ENCODE measurements around the gene NIM1K. TPM values are rescaled to one million over a fixed set of nuclear protein-coding genes. Genes with fewer than 3 reads are reported as not detected.

The NIM1K gene
- total RNA-seq, 4 donors from 2014 or later = 0.41 TPM; not detected in 3

DNA sequence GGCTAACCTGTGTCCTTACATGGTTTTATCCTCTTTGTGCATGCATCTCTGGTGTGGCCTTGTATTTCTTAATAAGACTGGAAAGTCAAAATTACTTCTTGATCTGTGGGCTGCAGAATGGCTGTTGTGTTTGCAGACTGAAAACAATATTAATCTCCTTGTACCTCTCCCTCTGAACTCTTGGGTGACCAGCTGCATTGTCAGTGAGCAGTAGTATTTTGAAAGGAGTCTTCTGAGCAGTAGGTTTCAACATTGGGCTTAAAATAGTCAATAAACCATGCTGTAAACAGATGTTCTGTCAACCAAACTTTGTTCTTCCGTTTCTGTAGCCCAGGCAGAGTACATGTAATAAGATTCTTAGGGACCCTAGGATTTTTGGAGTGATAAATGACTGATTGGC lies 26.7 kb upstream of the NIM1K start:
- in situ Hi-C loops (cut with MboI; ENCODE audit: low sequenced_read_pairs in 4 of 4) = no loop called here
- H3K27me3 ChIP-seq = no peaks in the 10 kb centered on the region
- H3K4me1 ChIP-seq = no peaks in the 10 kb centered on the region
- ATAC-seq = no peak
- no peak for DNase-seq
- peaks cover 0 to 38% of the 10 kb centered on the region in 2 donors for H3K36me3 ChIP-seq
- no peak overlapping the region for H3K4me3 ChIP-seq
- intact Hi-C loops (cut with DNase I; ENCODE audit: low total_unique reads) = no loop called here
- no peaks in the 10 kb centered on the region for H3K9me3 ChIP-seq
- no peak overlapping the region for H3K27ac ChIP-seq
- no peak for TF ChIP-seq POLR2A (IDR thresholded peaks at IDR 0.05)
- TF ChIP-seq, protein P1, sequence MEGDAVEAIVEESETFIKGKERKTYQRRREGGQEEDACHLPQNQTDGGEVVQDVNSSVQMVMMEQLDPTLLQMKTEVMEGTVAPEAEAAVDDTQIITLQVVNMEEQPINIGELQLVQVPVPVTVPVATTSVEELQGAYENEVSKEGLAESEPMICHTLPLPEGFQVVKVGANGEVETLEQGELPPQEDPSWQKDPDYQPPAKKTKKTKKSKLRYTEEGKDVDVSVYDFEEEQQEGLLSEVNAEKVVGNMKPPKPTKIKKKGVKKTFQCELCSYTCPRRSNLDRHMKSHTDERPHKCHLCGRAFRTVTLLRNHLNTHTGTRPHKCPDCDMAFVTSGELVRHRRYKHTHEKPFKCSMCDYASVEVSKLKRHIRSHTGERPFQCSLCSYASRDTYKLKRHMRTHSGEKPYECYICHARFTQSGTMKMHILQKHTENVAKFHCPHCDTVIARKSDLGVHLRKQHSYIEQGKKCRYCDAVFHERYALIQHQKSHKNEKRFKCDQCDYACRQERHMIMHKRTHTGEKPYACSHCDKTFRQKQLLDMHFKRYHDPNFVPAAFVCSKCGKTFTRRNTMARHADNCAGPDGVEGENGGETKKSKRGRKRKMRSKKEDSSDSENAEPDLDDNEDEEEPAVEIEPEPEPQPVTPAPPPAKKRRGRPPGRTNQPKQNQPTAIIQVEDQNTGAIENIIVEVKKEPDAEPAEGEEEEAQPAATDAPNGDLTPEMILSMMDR (IDR thresholded peaks at IDR 0.05 in 4 of 5, conservative IDR thresholded peaks at IDR 0.05 in 1 of 5) = no peak

DNA sequence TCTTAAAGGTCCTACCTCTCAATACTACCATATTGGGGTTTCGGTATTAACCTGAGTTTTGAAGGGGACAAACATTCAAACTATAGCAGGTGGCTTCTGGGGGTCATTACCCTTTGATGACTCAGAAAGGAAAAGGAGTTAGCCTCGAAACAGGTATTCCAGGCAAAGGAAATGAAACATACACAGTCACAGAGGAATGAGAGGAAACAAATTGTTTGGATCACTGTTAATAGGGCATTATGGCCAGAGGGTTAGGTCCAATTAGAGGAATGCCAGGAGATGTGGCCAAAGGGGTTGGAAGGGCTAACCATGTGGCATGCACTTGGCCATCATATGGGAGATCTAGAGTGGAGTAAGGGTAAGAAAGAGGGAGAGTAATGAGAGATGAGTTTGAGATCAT lies 23.9 kb upstream of the NIM1K start:
- Histone ChIP-seq H3K4me1 (no peaks in the 10 kb centered on the region), H3K9me3 (no peaks in the 10 kb centered on the region), H3K27me3 (no peaks in the 10 kb centered on the region), H3K27ac (no peak overlapping the region), H3K4me3 (no peak overlapping the region), H3K36me3 (peaks cover 0 to 21% of the 10 kb centered on the region in 2 donors)
- TF ChIP-seq, protein P1 (IDR thresholded peaks at IDR 0.05 in 4 of 5, conservative IDR thresholded peaks at IDR 0.05 in 1 of 5) = no peak
- TF ChIP-seq POLR2A (IDR thresholded peaks at IDR 0.05) = no peak
- DNase-seq (no peak), ATAC-seq (no peak)
- intact Hi-C loops (cut with DNase I; ENCODE audit: low total_unique reads) (no loop called here), in situ Hi-C loops (cut with MboI; ENCODE audit: low sequenced_read_pairs in 4 of 4) (no loop called here)

DNA sequence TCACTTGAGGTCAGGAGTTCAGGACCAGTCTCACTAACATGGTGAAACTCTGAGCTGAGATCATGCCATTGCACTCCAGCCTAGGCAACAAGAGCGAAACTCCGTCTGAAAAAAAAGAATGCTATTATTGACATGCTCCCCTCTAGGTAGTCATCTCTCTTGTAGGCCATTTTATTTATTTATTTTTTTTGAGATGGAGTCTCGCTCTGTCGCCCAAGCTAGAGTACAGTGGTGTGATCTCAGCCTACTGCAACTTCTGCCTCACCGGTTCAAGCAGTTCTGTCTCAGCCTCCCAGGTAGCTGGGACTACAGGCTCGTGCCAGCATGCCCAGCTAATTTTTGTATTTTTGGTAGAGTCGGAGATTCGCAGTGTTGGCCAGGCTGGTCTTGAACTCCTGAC lies 20.6 kb upstream of the NIM1K start:
- no peak for DNase-seq
- H3K27me3 ChIP-seq = no peaks in the 10 kb centered on the region
- intact Hi-C loops (cut with DNase I; ENCODE audit: low total_unique reads) = no loop called here
- H3K36me3 ChIP-seq = peaks cover 0 to 38% of the 10 kb centered on the region in 2 donors
- H3K27ac ChIP-seq = no peak overlapping the region
- no peak overlapping the region for H3K4me3 ChIP-seq
- no peaks in the 10 kb centered on the region for H3K4me1 ChIP-seq
- TF ChIP-seq POLR2A (IDR thresholded peaks at IDR 0.05) = no peak
- TF ChIP-seq, protein P1 (IDR thresholded peaks at IDR 0.05 in 4 of 5, conservative IDR thresholded peaks at IDR 0.05 in 1 of 5) = no peak
- no peaks in the 10 kb centered on the region for H3K9me3 ChIP-seq
- in situ Hi-C loops (cut with MboI; ENCODE audit: low sequenced_read_pairs in 4 of 4) = no loop called here
- ATAC-seq = no peak

DNA sequence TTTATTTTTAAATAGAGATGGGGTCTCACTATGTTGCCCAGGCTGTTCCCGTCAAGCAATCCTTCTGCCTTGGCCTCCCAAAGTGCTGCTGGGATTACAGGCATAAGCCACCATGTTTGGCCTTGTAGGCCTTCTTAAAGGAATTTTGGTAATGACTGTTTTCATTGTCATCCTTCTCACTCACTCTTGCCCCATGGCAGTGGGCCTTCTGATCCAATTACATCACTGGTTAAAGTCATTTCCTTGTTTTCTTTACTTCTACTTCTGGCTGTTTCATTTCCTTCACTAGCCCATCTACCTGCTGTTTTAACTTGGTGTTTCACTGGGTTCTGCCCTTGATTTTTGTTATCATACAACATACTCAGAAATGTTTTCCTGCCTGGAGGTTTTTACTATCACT lies 20.1 kb upstream of the NIM1K start:
- Histone ChIP-seq H3K27ac (no peak overlapping the region), H3K4me3 (no peak overlapping the region), H3K9me3 (no peaks in the 10 kb centered on the region), H3K4me1 (no peaks in the 10 kb centered on the region), H3K36me3 (peaks cover 0 to 38% of the 10 kb centered on the region in 2 donors), H3K27me3 (no peaks in the 10 kb centered on the region)
- in situ Hi-C loops (cut with MboI; ENCODE audit: low sequenced_read_pairs in 4 of 4) (no loop called here), intact Hi-C loops (cut with DNase I; ENCODE audit: low total_unique reads) (no loop called here)
- DNase-seq (no peak), ATAC-seq (no peak)
- TF ChIP-seq POLR2A (IDR thresholded peaks at IDR 0.05) = no peak
- TF ChIP-seq, protein P1 (IDR thresholded peaks at IDR 0.05 in 4 of 5, conservative IDR thresholded peaks at IDR 0.05 in 1 of 5) = no peak

DNA sequence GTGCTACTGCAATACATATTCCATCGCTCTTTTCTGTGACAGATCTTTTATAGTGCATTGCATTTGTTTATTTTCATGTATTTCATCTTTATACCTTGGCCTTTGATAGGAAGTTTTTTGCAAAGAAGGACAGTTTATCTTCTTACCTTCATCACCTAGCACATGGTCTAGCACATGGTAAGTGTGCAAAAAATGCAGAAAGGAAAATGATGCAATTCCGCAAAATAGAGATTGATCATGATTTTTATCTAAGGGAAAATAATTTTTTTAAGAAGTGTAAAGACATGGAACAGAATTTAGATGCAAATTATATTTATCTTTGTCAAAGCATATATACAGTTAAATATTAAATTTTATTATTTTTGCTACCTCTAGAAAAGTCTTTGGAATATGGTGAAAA lies 19.2 kb upstream of the NIM1K start:
- in situ Hi-C loops (cut with MboI; ENCODE audit: low sequenced_read_pairs in 4 of 4) = no loop called here
- H3K27ac ChIP-seq = no peak overlapping the region
- TF ChIP-seq POLR2A (IDR thresholded peaks at IDR 0.05) = no peak
- TF ChIP-seq, protein P1 (IDR thresholded peaks at IDR 0.05 in 4 of 5, conservative IDR thresholded peaks at IDR 0.05 in 1 of 5) = no peak
- no peaks in the 10 kb centered on the region for H3K4me1 ChIP-seq
- intact Hi-C loops (cut with DNase I; ENCODE audit: low total_unique reads) = no loop called here
- ATAC-seq = no peak
- H3K27me3 ChIP-seq = no peaks in the 10 kb centered on the region
- peaks cover 0 to 32% of the 10 kb centered on the region in 2 donors for H3K36me3 ChIP-seq
- H3K4me3 ChIP-seq = no peak overlapping the region
- no peak for DNase-seq
- no peaks in the 10 kb centered on the region for H3K9me3 ChIP-seq

Measured in gastrocnemius medialis (tissue), 4 donors.